Tibial nerve (tissue), 4 donors: ENCODE data around the gene TMEM143. TPM values are rescaled to one million over a fixed set of nuclear protein-coding genes. Genes with fewer than 3 reads are reported as not detected.
"Not testable (repeated sequence)": the region's sequence is repeated elsewhere in the genome, so short reads cannot be mapped to it uniquely, and the experiment has no call there.

Source experiments
- DNase-seq, 2 donors: peaks; one replicate each; pipeline ENCODE4 v3.0.0-alpha.2; 2019; ENCODE audit warnings: low spot score in 2 of 2
- H3K27ac ChIP-seq, 4 donors: fragments of 200-600 bp; sonication (generic) in 3 of 4; one replicate each; pipeline ENCODE4 v1.5.1; 2017 to 2019; ENCODE audit warnings: mild to moderate bottlenecking in 1 of 4
- H3K27me3 ChIP-seq, 2 donors: fragments of 200-600 bp; sonication (generic) in 1 of 2; one replicate each; pipeline versions ENCODE4 v1.5.1 to v1.6.0; 2017 to 2019
- H3K36me3 ChIP-seq, 3 donors: fragments of 200-600 bp; sonication (generic); one replicate each; pipeline ENCODE4 v1.5.1; 2018 to 2019
- H3K4me1 ChIP-seq, 4 donors: fragments of 200-600 bp; sonication (generic) in 3 of 4; one replicate each; pipeline ENCODE4 v1.5.1; 2017 to 2019
- H3K4me3 ChIP-seq, 4 donors: fragments of 200-600 bp; sonication (generic) in 3 of 4; one replicate each; pipeline ENCODE4 v1.5.1; 2017 to 2019; ENCODE audit warnings: mild to moderate bottlenecking in 1 of 4, moderate library complexity in 1 of 4
- H3K9me3 ChIP-seq, 4 donors: fragments of 200-600 bp; sonication (generic) in 3 of 4; one replicate each; pipeline ENCODE4 v1.5.1; 2017 to 2019
- CTCF ChIP-seq, 5 experiments: fragments of 200-600 bp in 3 of 5; fragments of 450-650 bp in 2 of 5; sonication (generic) in 3 of 5; IDR thresholded peaks; one replicate each; pipeline ENCODE4 v1.5.1; 2016 to 2019; ENCODE audit warnings: antibody characterized with exemption in 5 of 5, mild to moderate bottlenecking in 3 of 5, moderate library complexity in 2 of 5
- EP300 ChIP-seq, 2 donors: sonication (generic); formaldehyde crosslinking; IDR thresholded peaks; one replicate each; pipeline ENCODE4 v1.6.1; 2017; ENCODE audit warnings: antibody characterized with exemption in 2 of 2, mild to moderate bottlenecking in 1 of 2
- POLR2A ChIP-seq, 2 donors: fragments of 450-650 bp; IDR thresholded peaks; one replicate each; pipeline ENCODE4 v1.6.1; 2017; ENCODE audit warnings: antibody characterized with exemption in 2 of 2, mild to moderate bottlenecking in 2 of 2, moderate library complexity in 2 of 2
- WGBS, 2 donors: methylation state at CpG; one replicate each; pipeline ENCODE4 v1.1.5; 2018; 5-methylcytosine and 5-hydroxymethylcytosine counted together
- total RNA-seq, 4 donors: library from RNA; depleted of rRNA; stranded (reverse); fragments of >200 nt; gene quantifications; one replicate each; pipeline ENCODE4 v1.1.0, GENCODE V29; 2016

Gene TMEM143
- total RNA-seq, 4 donors from 2014 or later, result 8.3 to 14.4 (median 10.2) TPM

- 37 to 52% methylated on average over 4 of the region's 4 CpGs for WGBS, 2 donors
- no peaks in the 10 kb centered on the region for H3K9me3 ChIP-seq
- no peak overlapping the region for H3K27ac ChIP-seq
- H3K36me3 ChIP-seq, result no peaks in the 10 kb centered on the region
- no peak overlapping the region for H3K4me3 ChIP-seq
- DNase-seq, result no peak
- H3K27me3 ChIP-seq, result no peaks in the 10 kb centered on the region
- TF ChIP-seq CTCF (IDR thresholded peaks at IDR 0.05) (no peak), EP300 (IDR thresholded peaks at IDR 0.05) (no peak), POLR2A (IDR thresholded peaks at IDR 0.05) (no peak)
- no peaks in the 10 kb centered on the region for H3K4me1 ChIP-seq
Observed at GRCh38 chr19:48372904-48373303, 9.2 kb upstream of the TMEM143 start.

GRCh38 chr19:48371771-48372170 lies 8.0 kb upstream of the TMEM143 start:
- 91 to 92% methylated on average over 5 of the region's 5 CpGs for WGBS, 2 donors
- not testable (repeated sequence) for H3K4me1 ChIP-seq, H3K27me3 ChIP-seq

GRCh38 chr19:48371367-48371766 lies 7.6 kb upstream of the TMEM143 start:
- Histone ChIP-seq H3K27ac (no peak overlapping the region), H3K4me1 (no peaks in the 10 kb centered on the region), H3K36me3 (no peaks in the 10 kb centered on the region), H3K9me3 (no peaks in the 10 kb centered on the region), H3K27me3 (no peaks in the 10 kb centered on the region), H3K4me3 (no peak overlapping the region)
- no peak for TF ChIP-seq CTCF (IDR thresholded peaks at IDR 0.05)
- TF ChIP-seq POLR2A (IDR thresholded peaks at IDR 0.05), result no peak
- TF ChIP-seq EP300 (IDR thresholded peaks at IDR 0.05), result no peak
- 66 to 69% methylated on average over 7 of the region's 7 CpGs for WGBS, 2 donors
- no peak for DNase-seq

More at GRCh38 chr19:48371771-48372170, 8.0 kb upstream of the TMEM143 start:
- not testable (repeated sequence) for H3K36me3 ChIP-seq, H3K9me3 ChIP-seq, H3K27ac ChIP-seq, DNase-seq, H3K4me3 ChIP-seq

- no peak for TF ChIP-seq POLR2A (IDR thresholded peaks at IDR 0.05)
- no peak for TF ChIP-seq CTCF (IDR thresholded peaks at IDR 0.05)
- TF ChIP-seq EP300 (IDR thresholded peaks at IDR 0.05), result no peak
- no peak for DNase-seq
- H3K27me3 ChIP-seq, result no peaks in the 10 kb centered on the region
- no peaks in the 10 kb centered on the region for H3K36me3 ChIP-seq
- H3K27ac ChIP-seq, result no peak overlapping the region
- no peak overlapping the region for H3K4me3 ChIP-seq
- H3K4me1 ChIP-seq, result no peaks in the 10 kb centered on the region
- WGBS, 2 donors, result 75% methylated on average over 4 of the region's 4 CpGs
- no peaks in the 10 kb centered on the region for H3K9me3 ChIP-seq
Observed at GRCh38 chr19:48370955-48371354, 7.2 kb upstream of the TMEM143 start.

- Histone ChIP-seq H3K4me1 (peaks cover 0 to 6% (median 5%) of the 10 kb centered on the region in 4 donors), H3K36me3 (no peaks in the 10 kb centered on the region), H3K9me3 (no peaks in the 10 kb centered on the region), H3K27ac (no peak overlapping the region), H3K4me3 (no peak overlapping the region), H3K27me3 (no peaks in the 10 kb centered on the region)
- WGBS, 2 donors, result 76 to 78% methylated on average over 14 of the region's 14 CpGs
- TF ChIP-seq CTCF (IDR thresholded peaks at IDR 0.05) (no peak), POLR2A (IDR thresholded peaks at IDR 0.05) (no peak), EP300 (IDR thresholded peaks at IDR 0.05) (no peak)
- DNase-seq, result no peak
Observed at GRCh38 chr19:48368936-48369335, 5.2 kb upstream of the TMEM143 start.

GRCh38 chr19:48367855-48368254 lies 4.1 kb upstream of the TMEM143 start:
- DNase-seq, result no peak
- Histone ChIP-seq H3K27me3 (no peaks in the 10 kb centered on the region), H3K4me1 (peaks cover 0 to 10% (median 5%) of the 10 kb centered on the region in 4 donors), H3K36me3 (no peaks in the 10 kb centered on the region), H3K9me3 (no peaks in the 10 kb centered on the region), H3K4me3 (no peak overlapping the region), H3K27ac (no peak overlapping the region)
- WGBS, 2 donors, result 54 to 61% methylated on average over 5 of the region's 5 CpGs
- TF ChIP-seq POLR2A (IDR thresholded peaks at IDR 0.05) (no peak), EP300 (IDR thresholded peaks at IDR 0.05) (no peak), CTCF (IDR thresholded peaks at IDR 0.05) (no peak)
